ENCODE measurements around the gene FLAD1. TPM values are rescaled to one million over a fixed set of nuclear protein-coding genes. Genes with fewer than 3 reads are reported as not detected.

Gene FLAD1
- total and polyA plus RNA-seq, 2 of the 8 experiments (the other 6 are each of a cell fraction or from before 2014, with no cell fraction given), result 104 to 143 TPM

- no peak for TF ChIP-seq E2F6 (IDR thresholded peaks at IDR 0.05)
- no peak for TF ChIP-seq BCL11A (IDR thresholded peaks at IDR 0.05; ENCODE audit: low read depth in 2 of 2, low read length in 2 of 2)
- no peak for TF ChIP-seq RNF2 (IDR thresholded peaks at IDR 0.05; ENCODE audit: borderline replicate concordance, low read depth, low read length, missing control alignments, poor library complexity, severe bottlenecking)
- TF ChIP-seq SAP30 (IDR thresholded peaks at IDR 0.05; ENCODE audit: insufficient read depth, insufficient replicate concordance, low read length), result no peak
Observed at GRCh38 chr1:155015527-155016230, 32.5 kb downstream of the FLAD1 start (continued).

Data from H1 (cell line).